ENCODE measurements around the gene L3MBTL1.

L3MBTL1 gene

DNA sequence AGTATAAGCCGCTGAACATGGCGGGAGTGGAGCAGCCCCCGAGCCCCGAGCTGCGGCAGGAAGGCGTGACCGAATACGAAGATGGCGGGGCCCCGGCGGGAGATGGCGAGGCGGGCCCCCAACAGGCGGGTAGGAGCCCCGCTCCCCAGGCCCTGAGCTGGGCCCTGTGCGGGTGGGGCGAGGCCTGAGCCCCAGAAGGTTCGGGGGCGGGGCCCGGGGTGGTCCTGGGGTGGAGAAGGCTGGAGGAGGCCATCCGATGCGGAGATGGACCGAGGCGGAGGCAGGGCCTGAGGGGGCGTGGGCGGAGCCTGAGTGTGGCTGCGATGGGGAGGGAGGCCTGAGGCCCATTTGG is 7.1 kb downstream of the L3MBTL1 start:
- no peak for DNase-seq (ENCODE audit: low spot score)
- Mint-ChIP-seq H3K4me3 (peak overlapping the region; percentile 96), H3K27me3 (ENCODE audit: low read depth) (peaks cover 2% of the 10 kb centered on the region), H3K27ac (peak overlapping the region; percentile 95), H3K4me1 (ENCODE audit: low read depth) (peaks cover 10% of the 10 kb centered on the region), H3K9me3 (no peaks in the 10 kb centered on the region), H3K36me3 (ENCODE audit: low read depth) (no peaks in the 10 kb centered on the region)

DNA sequence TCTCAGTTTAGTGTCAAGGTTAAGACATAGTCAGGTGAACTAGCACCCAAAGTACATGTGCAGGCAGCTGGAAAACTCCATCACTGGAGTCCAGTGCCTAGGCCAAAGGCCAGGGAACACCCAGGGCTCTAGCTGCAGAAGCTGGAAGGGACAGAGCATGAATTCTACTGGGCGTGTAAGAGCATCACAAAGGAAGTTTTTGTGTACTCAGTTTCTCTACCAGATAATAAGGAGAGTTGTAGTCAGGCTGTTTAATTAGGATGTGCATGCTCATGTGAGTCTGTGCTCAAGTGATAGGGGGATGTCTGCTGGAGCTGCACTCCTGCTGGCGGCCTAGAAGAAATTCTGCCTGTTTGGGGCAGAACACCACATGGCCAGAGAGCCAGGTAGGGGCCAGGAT is 8.1 kb downstream of the L3MBTL1 start:
- H3K4me3 Mint-ChIP-seq: peak overlapping the region; percentile 96
- H3K27me3 Mint-ChIP-seq (ENCODE audit: low read depth): peaks cover 2% of the 10 kb centered on the region
- no peak for DNase-seq (ENCODE audit: low spot score)
- no peaks in the 10 kb centered on the region for H3K9me3 Mint-ChIP-seq
- H3K36me3 Mint-ChIP-seq (ENCODE audit: low read depth): peaks cover 1% of the 10 kb centered on the region
- no peak overlapping the region for H3K27ac Mint-ChIP-seq
- peaks cover 10% of the 10 kb centered on the region for H3K4me1 Mint-ChIP-seq (ENCODE audit: low read depth)

DNA sequence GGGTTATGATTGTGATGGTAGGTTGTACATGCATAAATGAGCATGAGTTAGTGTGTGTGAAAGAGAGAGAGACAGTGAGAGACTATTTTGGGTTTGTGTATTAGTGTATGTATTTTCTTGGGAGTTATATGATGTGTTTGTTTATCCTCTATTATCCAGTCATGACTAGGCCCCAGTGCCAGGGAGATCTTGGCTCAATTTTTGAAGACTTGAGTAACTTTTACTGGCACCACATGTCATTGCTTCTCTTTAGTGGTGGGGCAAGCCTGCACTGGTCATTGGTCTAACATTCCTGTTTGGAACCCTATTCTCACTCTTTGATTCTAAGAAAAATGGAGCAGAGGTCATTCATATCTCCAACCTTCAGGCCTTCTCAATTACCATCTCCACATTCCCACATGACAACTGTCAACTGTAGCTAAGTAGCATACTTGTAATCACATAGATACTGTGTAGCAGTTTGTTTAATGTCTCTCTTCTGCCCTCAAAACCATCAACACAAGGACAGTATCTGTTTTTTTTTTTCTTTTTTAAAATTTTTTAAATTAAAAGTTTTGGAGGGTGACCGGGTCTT is 8.8 kb downstream of the L3MBTL1 start:
- H3K27ac Mint-ChIP-seq: no peak overlapping the region

DNA sequence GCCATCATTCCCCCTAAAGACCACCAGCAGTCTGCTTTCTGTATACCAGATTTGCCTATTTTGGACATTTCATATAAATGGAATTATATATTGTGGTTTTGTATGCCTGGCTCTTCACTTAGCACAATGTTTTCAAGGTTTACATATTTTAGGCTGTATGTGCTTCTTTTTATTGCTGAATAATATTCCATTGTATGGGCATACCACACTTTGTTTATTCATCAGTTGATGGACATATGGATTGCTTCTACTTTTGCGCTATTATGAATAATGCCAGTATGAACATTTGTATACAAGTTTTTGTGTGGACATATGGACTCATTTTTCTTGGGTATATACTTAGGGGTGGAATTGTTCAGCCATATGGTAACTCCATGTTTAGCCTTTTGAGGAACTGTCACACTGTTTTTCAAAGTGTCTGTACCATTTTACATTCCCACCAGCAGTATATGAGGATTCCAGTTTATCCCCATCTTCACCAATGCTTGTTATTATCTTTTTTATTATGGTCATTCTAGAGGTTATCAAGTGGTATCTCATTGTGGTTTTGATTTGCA is 12.7 kb downstream of the L3MBTL1 start:
- Mint-ChIP-seq H3K9me3 (no peaks in the 10 kb centered on the region), H3K36me3 (ENCODE audit: low read depth) (peaks cover 1% of the 10 kb centered on the region), H3K4me3 (no peak overlapping the region), H3K27ac (no peak overlapping the region), H3K27me3 (ENCODE audit: low read depth) (no peaks in the 10 kb centered on the region), H3K4me1 (ENCODE audit: low read depth) (peaks cover 10% of the 10 kb centered on the region)
- DNase-seq (ENCODE audit: low spot score): no peak

More for the DNA sequence above, 8.8 kb downstream of the L3MBTL1 start:
- Mint-ChIP-seq H3K9me3 (no peaks in the 10 kb centered on the region), H3K36me3 (ENCODE audit: low read depth) (peaks cover 1% of the 10 kb centered on the region), H3K4me3 (no peak overlapping the region), H3K4me1 (ENCODE audit: low read depth) (peaks cover 10% of the 10 kb centered on the region), H3K27me3 (ENCODE audit: low read depth) (peaks cover 2% of the 10 kb centered on the region)
- no peak for DNase-seq (ENCODE audit: low spot score)

DNA sequence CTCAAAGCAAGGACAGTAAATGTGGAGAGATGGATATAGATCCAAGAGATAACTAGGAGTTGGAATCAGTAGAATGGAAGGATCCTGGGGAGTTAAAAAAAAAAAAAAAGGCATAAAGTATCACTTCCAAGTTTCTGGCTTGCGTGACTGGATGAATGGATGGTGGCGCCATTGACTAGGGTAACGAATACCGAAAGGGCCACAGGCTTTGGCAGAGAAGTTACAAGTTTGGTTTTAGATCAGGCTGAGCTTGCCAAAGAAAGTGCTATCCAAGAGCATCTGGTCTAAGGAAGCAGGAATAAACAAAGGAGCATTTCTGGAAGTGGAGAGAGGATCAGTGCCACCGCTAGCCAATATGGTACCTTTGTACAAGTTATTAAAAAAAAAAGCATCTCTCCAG is 17.5 kb downstream of the L3MBTL1 start:
- no peak overlapping the region for H3K4me3 Mint-ChIP-seq
- peaks cover 1% of the 10 kb centered on the region for H3K36me3 Mint-ChIP-seq (ENCODE audit: low read depth)
- no peak for DNase-seq (ENCODE audit: low spot score)
- no peaks in the 10 kb centered on the region for H3K9me3 Mint-ChIP-seq
- H3K4me1 Mint-ChIP-seq (ENCODE audit: low read depth): no peaks in the 10 kb centered on the region
- H3K27me3 Mint-ChIP-seq (ENCODE audit: low read depth): no peaks in the 10 kb centered on the region
- H3K27ac Mint-ChIP-seq: no peak overlapping the region

DNA sequence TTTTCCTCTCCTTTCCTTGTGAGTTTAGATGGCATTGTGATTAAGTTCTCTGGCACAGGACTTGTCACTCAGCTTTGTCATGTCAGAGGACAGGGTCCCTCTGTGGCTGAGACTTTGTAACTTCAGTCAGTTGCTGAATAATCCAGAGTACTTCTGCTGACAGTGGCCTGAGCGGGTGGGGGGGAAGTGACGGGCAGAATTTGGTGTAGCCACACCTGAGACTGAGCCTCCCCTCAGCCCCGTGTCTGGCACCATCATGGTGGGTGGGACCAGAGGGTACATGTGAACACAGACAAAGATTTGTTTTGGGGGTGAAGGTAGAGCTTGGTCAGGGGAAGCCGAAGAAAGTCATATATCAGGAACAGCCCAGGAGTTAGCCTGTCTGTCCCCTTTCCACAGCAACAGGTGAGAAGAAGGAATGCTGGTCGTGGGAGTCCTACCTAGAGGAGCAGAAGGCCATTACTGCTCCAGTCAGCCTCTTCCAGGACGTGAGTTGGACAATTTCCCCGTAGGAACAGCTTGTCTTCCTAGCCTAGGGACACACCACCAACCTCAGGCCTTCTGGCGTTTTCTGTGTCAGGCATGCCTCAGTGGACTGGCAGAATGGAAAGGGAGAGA is 20.9 kb downstream of the L3MBTL1 start:
- Mint-ChIP-seq H3K9me3 (no peaks in the 10 kb centered on the region), H3K27me3 (ENCODE audit: low read depth) (no peaks in the 10 kb centered on the region), H3K27ac (no peak overlapping the region), H3K4me3 (no peak overlapping the region), H3K36me3 (ENCODE audit: low read depth) (no peaks in the 10 kb centered on the region), H3K4me1 (ENCODE audit: low read depth) (no peaks in the 10 kb centered on the region)
- DNase-seq (ENCODE audit: low spot score): no peak

DNA sequence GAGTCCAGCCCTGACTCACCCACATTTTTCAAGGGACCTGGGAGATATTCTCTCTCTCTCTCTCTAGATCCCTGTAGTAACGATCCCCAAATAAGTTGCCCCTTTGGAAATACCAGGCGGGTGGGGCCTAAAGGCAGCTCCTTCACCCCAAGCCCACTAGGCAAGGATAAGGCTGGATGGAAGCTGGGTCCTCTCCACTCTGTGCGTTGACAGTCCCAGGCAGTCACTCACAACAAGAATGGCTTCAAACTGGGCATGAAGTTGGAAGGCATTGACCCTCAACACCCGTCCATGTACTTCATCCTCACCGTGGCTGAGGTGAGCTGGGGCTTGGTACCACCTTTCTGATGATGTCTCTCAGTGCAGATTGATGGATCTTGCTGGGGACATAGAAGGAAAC is 21.6 kb downstream of the L3MBTL1 start:
- H3K9me3 Mint-ChIP-seq: no peaks in the 10 kb centered on the region
- no peaks in the 10 kb centered on the region for H3K27me3 Mint-ChIP-seq (ENCODE audit: low read depth)
- DNase-seq (ENCODE audit: low spot score): no peak
- no peaks in the 10 kb centered on the region for H3K36me3 Mint-ChIP-seq (ENCODE audit: low read depth)
- H3K4me1 Mint-ChIP-seq (ENCODE audit: low read depth): no peaks in the 10 kb centered on the region
- no peak overlapping the region for H3K27ac Mint-ChIP-seq
- no peak overlapping the region for H3K4me3 Mint-ChIP-seq

DNA sequence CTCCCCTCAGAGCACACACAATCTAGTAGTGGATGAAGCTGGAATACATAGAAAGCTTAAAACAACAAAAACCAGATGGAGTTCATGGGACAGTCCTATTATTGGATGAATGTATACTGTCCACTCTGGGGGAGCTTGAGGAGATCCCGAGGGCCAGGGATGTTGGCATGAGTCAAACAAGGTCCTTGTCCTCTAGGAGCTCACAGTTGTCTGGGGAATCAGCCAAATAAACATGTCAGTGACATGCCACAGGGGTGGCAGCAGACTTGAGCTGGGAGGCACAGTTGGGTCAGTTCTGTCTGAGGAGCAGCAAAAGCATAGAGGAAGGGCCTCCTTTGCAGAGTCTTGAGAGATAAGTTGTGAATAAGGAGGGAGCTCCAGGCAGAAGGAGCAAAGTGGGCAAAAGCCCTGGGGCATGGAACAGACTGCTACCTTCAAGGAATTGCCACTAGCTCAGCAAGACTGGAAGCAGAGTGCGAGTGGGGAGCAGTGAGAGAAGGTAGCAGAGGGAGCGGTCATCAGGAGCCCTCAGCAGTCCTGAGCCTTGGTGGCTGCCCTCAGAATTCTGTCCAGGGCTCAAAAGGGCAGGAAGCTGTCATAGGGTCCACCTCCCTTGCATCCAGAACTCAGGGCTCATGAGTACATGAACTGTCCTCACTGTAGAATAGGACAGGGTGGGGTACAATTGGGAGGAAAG is 22.1 kb downstream of the L3MBTL1 start:
- DNase-seq (ENCODE audit: low spot score): no peak
- Mint-ChIP-seq H3K36me3 (ENCODE audit: low read depth) (no peaks in the 10 kb centered on the region), H3K9me3 (no peaks in the 10 kb centered on the region), H3K4me1 (ENCODE audit: low read depth) (no peaks in the 10 kb centered on the region), H3K27me3 (ENCODE audit: low read depth) (no peaks in the 10 kb centered on the region), H3K4me3 (no peak overlapping the region), H3K27ac (no peak overlapping the region)

DNA sequence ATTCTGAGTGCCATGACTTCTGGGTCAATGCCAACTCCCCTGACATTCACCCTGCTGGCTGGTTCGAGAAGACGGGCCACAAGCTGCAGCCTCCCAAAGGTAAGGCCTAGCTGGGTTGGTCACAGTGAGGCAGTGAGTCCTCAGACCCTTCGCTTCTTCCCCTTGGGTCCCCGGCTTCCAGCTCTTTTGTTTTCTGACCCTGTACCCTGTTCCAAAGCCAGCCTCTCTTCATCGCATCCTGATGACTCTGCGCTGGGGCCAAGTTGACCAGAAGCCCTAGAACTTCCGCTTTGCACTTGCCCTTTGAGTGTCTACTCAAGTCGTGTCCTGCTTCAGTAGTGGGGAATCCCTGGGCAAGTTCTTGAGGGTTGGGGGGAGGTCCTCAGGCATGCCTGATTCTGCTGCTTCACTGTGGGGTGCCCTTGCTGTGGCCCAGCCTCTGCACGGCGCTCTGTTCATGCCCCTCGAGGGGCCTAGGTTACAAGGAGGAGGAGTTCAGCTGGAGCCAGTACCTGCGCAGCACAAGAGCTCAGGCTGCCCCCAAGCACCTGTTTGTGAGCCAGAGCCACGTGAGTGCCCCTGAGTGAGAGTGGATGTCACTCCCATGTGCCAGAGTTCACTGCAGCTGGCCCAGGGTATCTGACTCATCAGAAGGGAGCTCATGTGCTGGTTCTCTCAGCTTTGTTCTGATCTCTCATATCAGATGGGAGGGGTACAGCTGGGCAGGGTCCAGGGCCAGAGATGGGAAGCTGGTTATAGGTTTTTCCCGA is 23.0 kb downstream of the L3MBTL1 start:
- no peaks in the 10 kb centered on the region for H3K36me3 Mint-ChIP-seq (ENCODE audit: low read depth)
- H3K27me3 Mint-ChIP-seq (ENCODE audit: low read depth): no peaks in the 10 kb centered on the region
- H3K27ac Mint-ChIP-seq: no peak overlapping the region
- H3K9me3 Mint-ChIP-seq: no peaks in the 10 kb centered on the region
- no peak overlapping the region for H3K4me3 Mint-ChIP-seq
- DNase-seq (ENCODE audit: low spot score): no peak
- H3K4me1 Mint-ChIP-seq (ENCODE audit: low read depth): no peaks in the 10 kb centered on the region

DNA sequence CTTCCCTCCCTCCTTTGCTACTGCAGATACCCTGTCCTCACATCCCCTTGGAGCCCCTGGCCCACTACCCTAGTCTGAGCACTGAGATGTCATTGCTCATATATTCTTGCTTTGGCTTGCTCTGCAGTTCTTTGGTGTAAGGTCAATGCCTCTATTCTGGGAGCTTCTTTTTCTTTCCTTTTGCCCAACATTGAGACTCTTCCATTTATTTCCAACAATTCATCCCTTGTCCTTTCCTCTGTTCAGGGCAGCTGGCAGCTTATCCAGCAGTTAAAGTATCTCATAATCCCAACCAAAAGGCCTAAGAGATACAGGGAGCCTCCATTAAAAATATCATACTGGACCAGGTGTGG is 23.6 kb downstream of the L3MBTL1 start:
- Mint-ChIP-seq H3K9me3 (no peaks in the 10 kb centered on the region), H3K27ac (no peak overlapping the region), H3K27me3 (ENCODE audit: low read depth) (no peaks in the 10 kb centered on the region)

DNA sequence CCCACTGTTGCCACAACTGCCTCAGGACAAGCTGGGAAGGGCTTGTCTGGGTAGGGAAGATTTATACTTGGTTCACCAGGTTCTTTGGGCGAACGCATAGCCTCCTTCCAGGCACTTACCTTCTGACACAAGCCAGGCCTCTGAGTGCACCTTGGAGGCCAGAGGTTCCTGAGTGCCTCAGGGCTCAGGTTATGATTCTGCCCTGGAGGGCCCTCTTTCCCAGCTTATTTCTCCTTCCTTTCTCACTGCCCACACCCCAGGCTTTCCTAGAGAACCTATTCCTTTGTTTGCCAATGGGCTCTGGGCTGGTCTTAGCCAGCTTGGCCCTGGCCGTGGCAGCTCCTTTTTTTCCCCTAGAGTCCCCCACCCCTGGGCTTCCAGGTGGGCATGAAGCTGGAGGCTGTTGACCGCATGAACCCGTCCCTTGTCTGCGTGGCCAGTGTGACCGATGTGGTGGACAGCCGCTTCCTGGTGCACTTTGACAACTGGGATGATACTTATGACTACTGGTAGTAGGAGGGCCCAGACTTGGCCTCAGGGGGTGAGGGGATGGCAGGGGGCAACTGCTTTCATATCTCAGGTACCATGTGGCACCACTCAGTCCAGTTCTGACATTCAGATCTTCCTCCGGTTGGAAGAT is 25.0 kb downstream of the L3MBTL1 start:
- no peak for DNase-seq (ENCODE audit: low spot score)
- Mint-ChIP-seq H3K27ac (no peak overlapping the region), H3K9me3 (no peaks in the 10 kb centered on the region), H3K4me1 (ENCODE audit: low read depth) (no peaks in the 10 kb centered on the region), H3K27me3 (ENCODE audit: low read depth) (no peaks in the 10 kb centered on the region), H3K4me3 (no peak overlapping the region), H3K36me3 (ENCODE audit: low read depth) (no peaks in the 10 kb centered on the region)

More for the DNA sequence above, 23.6 kb downstream of the L3MBTL1 start:
- Mint-ChIP-seq H3K36me3 (ENCODE audit: low read depth) (no peaks in the 10 kb centered on the region), H3K4me1 (ENCODE audit: low read depth) (no peaks in the 10 kb centered on the region), H3K4me3 (no peak overlapping the region)
- DNase-seq (ENCODE audit: low spot score): no peak

DNA sequence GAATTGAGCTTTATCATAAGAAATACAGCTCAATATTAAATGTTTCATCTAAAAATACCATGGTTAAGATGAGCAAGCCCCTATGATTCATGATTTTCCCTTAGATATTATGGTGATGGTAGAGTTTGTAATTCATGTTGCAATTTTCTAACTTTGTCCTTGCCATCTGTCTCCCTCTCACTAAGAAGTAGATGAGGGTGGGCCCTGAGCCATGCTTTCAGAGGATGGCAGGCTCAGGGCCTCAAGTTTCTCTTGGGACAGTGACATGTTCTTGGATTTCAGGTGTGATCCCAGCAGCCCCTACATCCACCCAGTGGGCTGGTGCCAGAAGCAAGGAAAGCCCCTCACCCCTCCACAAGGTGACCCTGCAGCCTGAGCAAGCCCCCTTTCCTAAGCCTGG is 25.6 kb downstream of the L3MBTL1 start:
- H3K4me3 Mint-ChIP-seq: no peak overlapping the region
- no peak overlapping the region for H3K27ac Mint-ChIP-seq
- no peaks in the 10 kb centered on the region for H3K9me3 Mint-ChIP-seq
- H3K36me3 Mint-ChIP-seq (ENCODE audit: low read depth): no peaks in the 10 kb centered on the region
- DNase-seq (ENCODE audit: low spot score): no peak
- H3K4me1 Mint-ChIP-seq (ENCODE audit: low read depth): no peaks in the 10 kb centered on the region
- H3K27me3 Mint-ChIP-seq (ENCODE audit: low read depth): no peaks in the 10 kb centered on the region

DNA sequence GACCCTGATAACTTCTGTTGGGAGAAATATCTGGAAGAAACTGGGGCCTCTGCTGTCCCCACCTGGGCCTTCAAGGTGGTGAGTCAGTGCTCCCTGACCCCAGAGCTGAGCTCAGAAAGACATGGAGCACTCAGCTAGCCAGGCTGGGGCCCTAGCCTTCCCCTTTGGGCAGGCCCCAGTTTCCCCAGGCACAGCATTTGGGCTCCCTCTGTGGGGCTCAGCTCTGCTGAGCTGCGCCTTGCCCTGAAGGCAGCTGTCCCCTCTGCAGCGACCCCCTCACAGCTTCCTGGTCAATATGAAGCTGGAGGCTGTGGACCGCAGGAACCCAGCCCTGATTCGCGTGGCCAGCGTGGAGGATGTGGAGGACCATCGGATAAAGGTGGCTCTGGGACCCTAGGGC is 26.5 kb downstream of the L3MBTL1 start:
- DNase-seq (ENCODE audit: low spot score): no peak
- no peaks in the 10 kb centered on the region for H3K27me3 Mint-ChIP-seq (ENCODE audit: low read depth)
- no peaks in the 10 kb centered on the region for H3K4me1 Mint-ChIP-seq (ENCODE audit: low read depth)
- no peaks in the 10 kb centered on the region for H3K9me3 Mint-ChIP-seq
- H3K27ac Mint-ChIP-seq: no peak overlapping the region
- no peaks in the 10 kb centered on the region for H3K36me3 Mint-ChIP-seq (ENCODE audit: low read depth)
- H3K4me3 Mint-ChIP-seq: no peak overlapping the region

Measured in T-helper 2 cell treated with Interferon-gamma antibody and Interleukin-4, amounts not matched to agents 5 μg/mL and 100 μg/mL, for 36 hours (primary cell).